ENCODE data around the gene INPP4A.

DNA sequence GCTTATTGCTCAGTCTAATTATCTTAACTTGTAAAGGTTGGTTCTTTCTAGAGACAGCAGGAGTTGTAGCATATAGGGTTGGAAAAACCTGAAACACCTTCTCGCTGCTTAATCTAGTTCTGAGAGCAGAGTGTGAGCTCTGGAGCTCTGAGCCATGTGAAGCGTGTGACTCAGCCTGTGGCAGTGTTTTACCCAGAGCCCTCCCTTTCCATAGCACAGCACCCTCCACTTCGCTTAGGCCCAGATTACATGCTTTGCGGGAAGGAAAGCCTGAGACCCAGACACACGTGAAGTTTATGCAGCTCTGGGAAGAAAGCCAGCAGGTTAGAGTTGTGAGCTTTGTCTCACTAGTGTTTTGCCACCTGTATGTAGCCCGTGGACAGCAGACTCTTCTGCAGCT is 74.5 kb downstream of the INPP4A start:
- TF ChIP-seq CTCF (IDR thresholded peaks at IDR 0.05), result no peak
- TF ChIP-seq EP300 (IDR thresholded peaks at IDR 0.05), result no peak
